Brain pericyte (primary cell): Measurements from ENCODE around the gene NKIRAS1.
"Not testable (repeated sequence)": the region's sequence is repeated elsewhere in the genome, so short reads cannot be mapped to it uniquely, and the experiment has no call there.

Source experiments
- DNase-seq: peaks from one replicate; pipeline ENCODE4 v3.0.0-alpha.2; 2012; ENCODE audit warnings: low read depth, low spot score

The NKIRAS1 gene

DNA sequence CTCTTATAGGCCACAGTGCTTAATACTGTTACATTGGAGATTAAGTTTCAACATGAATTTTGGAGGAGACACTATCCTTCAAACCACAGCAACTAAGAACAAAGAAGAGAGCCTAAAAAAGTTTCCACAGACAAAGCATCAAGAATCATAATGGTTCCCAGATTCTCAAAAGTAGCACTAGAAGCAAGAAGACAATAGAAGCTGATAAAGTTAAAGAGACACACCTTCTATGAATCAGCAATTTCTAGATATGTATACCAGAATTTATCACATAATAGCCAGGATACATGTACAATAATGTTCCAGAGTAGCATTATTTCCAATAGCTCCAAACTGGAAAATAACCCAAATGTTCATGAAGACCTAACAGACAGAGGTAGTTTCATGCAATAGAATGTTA lies 12.2 kb downstream of the NKIRAS1 start:
- no peak for DNase-seq

DNA sequence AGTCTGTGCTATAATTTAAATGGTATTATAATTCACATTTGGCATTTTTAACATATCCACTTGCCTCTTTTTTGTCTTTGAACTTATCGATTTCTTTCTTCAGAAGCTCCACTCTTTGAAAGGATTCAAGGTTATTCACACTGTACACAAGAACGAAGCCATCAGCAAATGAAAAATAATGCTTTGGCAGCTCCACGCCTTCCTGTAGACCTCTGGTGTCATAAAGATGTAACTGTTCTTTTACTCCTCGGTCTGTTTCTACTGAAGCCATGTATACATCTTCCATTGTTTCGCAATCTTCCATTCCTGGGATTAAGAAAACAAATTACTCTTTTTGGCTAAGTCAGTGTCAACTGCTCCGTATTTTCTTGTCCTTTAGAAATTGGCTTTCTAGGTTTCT lies 16.0 kb downstream of the NKIRAS1 start:
- DNase-seq = no peak

DNA sequence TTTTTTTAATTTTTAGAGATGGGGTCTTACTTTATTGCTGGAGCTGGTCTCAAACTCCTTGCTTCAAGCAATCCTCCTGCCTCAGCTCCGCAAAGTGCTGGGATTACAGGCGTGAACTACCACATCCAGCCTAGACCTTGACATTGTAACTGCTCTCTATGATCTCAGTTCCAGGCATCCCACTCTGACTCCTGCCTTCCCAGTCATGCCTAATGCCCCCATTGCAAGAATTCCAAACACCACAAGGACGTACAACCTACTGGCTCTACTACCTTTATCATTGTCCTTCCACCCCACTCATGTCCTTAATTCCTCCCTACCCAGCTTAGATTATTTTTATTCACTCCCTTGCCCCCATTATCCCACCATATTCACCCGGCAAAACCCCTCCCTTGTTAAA lies 21.6 kb downstream of the NKIRAS1 start:
- DNase-seq = no peak

DNA sequence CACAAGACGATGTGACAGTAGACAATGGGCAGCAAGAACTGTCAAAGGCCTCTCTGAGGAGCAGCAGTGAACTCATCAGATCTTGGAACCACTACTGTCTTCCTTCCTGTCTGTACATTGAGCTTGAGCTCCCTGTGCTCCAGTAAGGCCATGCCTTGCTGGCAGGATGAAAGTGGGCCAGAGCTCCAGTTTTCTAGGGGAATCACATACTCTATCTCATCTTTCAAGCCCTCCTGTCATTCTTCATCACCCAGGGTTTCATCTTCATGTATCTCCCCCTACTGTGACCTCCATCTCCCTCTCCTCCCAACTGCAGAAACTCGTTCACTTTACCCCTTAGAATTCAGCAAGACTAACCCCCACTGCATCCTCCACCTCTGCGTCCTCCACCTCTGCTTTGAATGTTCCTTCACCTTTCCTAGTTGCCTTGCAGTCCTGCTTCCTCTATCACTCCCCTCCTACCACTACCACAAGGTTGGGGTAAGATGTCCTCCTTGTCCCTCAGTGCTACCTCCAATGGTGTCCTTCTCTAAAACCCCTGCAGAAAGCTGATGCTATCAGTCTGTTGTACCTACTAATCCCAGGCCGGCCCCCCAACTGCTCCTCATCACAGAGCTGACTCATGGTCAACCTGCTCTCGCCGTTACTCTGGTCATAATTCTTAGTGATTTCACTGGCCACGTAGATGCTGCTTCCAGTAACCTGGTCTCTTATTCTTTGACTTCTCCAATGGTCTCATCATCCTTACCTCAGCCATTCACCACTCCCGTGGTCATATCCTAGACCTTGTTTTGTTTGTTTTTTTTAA lies 22.3 kb downstream of the NKIRAS1 start:
- no peak for DNase-seq

DNA sequence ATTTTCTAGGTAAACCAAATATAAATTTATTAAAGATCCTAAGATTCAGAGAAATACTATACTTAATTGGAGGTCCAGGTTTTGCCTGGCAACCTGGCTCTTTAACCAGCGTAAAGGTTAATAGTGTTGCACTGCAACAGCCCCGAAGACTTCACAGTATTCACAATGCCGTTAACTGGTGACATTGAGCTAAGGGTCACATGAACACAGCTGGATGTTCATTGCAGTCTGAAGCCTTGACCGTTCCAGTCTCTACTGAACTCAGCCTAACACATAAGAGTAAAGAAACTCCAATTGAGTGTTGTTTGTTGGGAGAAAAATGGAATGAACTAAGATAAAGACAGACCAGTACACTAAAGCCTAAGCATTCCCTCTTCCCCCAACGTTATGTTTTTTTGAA lies 26.8 kb downstream of the NKIRAS1 start:
- no peak for DNase-seq

DNA sequence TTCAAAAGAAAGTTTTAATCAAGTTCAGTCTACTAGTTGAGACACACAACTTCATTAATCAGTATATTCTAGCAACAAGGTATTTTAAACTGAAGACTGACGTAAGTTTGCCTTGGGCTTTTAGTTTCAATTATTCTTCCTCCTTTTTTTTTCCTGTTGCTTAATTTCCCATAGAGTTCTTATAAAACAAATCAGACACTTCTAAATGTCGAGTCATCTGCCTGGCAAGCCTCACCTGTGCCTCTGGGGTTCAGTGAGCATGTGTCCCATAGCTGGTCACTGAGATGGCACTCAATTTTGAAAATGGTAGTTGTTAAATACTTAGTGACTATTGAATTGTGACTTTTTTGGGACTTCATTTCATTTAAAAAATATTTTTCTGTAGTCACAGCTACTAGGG lies 27.4 kb downstream of the NKIRAS1 start:
- no peak for DNase-seq

DNA sequence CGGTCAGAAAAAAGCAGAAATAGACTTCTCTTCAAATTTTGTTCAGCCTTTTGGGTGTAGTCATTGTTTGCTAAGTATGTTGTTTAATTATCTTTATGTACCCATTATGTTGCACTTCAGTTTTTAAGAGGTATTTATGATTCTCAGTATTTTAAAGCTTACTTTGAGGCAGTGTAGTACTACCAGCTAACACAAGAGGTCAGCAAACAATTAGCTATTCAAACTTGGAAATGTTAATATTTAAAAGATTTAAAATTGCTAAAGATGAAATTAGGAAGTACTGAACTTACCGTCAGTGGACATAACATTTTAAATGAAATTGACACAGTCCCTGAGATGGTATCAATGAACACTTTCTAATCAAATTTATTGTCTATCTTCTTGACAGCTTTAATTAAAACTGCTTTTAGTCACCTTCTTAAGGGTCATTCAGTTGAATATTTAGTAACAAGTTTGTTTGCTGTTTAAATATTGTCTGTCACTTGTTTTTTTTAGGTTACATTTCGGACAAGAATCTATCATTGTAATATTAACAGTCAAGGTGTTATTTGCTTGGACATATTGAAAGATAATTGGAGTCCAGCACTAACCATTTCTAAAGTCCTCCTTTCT lies 28.1 kb downstream of the NKIRAS1 start:
- no peak for DNase-seq

DNA sequence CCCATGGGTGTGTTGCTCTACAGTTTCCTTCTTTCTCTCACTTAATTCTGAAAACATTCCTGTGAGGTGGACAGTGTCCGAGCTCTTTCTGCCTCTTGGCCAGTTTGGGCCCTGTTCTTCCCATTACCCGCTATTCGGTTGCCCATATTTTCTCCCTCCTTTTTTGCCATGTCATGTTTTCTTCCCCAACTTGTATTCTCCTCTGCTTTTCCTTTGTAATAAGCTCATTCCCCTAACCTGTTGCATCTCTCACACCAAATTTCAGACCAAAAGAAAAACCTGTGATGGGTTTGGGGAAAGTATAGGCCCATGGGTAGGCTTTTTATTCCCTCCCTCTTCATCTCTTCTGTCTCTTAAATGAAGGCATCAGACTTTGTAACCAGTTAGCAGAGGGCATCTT lies 30.5 kb downstream of the NKIRAS1 start:
- DNase-seq = no peak

DNA sequence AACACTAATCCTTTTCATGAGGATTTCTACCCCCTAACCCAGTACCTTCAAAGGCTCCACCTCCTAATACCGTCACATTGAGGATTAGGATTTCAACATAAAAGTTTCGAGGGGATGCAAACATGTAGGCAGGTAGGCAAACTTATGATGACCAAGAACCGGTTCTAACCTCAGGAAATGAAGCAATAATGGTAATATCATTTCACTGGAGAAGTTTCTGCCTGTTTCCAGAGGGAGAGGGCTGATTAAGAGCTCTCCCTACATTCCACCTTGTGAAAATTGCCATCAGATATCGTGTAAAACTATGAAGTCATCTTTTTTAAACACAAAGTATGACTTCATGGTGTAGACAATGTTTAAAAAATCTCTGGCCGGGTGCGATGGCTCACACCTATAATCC lies 31.6 kb downstream of the NKIRAS1 start:
- no peak for DNase-seq

DNA sequence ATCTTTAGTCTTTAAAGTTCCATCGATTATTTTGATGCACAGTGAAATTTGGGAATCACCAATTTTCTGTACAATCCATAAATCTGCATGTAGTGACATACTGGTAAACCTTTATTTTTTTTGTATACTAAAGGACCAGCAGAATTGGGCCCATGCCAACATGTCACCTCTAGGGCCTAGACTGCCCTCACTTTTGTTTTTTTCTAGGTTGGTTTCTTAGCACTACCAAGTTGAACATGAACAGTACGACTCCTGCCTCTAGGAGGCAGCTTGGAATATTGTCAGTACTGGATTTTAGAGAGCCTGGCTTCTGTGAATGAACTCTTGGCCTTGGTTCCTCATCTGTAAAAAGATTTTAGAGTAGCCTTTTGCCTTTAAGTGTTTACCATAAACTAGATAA lies 32.3 kb downstream of the NKIRAS1 start:
- DNase-seq = no peak

DNA sequence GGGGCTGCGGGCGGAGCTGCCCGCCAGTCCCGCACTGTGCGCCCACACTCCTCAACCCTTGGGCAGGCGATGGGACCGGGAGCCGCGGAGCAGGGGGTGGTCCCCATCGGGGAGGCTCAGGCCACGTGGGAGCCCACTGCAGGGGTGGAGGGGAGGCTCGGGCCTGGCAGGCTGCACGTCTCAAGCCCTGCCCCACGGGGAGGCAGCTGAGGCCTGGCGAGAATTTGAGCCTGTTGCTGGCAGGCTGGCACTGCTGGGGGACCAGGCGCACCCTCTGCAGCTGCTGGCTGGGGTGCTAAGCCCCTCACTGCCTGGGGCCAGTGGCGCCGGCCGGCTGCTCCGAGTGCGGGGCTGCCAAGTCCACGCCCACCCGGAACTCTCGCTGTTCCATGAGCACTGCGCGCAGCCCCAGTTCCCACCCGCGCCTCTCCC lies 34.3 kb downstream of the NKIRAS1 start:
- DNase-seq = no peak

DNA sequence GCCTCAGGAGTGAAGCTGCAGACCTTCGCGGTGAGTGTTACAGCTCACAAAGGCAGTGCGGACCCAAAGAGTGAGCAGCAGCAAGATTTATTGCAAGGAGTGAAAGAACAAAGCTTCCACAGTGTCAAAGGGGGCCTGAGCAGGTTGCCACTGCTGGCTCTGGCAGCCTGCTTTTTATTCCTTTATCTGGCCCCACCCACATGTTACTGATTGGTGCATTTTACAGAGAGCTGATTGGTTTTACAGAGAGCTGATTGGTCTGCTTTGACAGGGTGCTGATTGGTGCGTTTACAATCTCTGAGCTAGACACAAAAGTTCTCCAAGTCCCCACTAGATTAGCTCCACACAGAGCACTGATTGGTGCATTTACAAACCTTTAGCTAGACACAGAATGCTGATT lies 34.8 kb downstream of the NKIRAS1 start:
- not testable (repeated sequence) for DNase-seq

DNA sequence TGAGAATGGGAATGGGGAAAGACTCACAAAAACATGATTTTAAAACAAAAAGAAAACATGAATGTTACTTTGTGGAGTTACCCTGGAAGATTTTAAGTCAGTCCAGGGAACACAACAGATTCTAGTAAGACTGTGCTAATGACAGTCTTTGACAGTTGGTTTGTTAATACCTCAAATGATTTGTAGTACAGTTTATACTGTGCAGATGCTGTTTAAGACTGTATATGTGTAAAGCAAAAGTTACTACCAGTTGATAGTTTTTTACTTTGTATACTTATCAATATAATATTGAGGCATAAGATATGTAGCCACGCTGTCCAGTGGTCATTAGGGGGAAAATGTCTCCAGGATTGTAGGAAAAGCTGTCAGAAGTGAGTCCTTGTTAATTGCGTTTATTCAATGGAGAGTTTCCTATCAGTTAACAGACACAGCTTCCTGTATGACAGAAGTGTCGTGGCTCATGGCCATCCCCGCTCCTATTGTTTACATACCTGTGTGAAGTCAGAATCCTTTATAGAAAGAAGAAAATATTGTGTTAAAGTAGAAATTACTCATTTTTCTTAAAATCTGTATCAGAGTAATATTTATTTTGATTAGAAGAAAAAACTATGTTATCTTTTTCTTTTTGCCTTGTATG lies 36.0 kb downstream of the NKIRAS1 start:
- DNase-seq = no peak

DNA sequence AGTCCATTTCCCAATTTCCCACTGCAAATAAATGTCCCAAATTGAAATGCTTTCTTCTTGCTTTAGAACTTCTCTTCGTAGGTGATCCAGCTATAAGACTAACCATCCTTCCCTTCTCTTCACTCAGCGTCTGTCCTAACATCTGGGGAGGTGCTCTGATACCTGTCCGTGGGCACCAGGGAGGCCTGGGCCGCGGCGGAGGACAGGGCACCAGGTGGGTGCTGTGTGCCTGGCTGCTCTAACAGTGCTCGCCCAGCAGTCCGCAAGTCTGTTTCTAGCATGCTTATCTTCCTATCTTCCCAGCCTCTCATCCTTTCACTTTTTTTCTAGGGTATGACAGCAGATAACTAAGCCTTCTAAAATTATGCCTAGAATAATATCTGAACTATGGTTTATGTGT lies 37.3 kb downstream of the NKIRAS1 start:
- no peak for DNase-seq

DNA sequence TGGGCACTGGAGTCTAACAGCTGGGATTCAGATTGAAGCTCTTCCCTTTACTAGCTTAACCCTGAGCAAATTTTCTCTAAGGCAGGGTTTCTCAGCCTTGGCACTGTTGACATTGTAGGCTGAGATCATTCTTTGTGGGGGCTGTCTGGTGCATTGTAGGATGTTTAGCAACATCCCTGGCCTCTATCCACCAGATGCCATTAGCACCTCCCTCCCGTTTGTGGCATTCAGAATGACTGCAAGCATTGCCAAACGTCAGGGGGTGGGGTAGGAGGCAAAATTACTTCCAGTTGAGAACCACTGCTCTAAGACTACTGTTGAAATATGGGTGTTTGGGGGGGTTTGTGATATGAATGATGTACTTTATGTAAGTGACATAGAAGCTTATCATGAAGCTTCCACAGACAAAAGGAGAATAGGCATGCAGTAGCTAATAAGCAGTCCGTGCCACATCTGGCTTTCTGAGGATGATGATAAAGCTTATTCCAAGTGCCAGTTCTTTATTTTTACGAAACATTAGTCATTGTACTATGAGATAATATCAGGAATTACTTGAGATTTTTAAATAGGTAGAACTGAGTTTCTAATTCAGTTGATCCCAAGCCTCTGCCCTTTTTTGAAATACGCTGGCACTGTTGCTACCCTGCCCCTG lies 39.3 kb downstream of the NKIRAS1 start:
- peak; percentile 18 for DNase-seq

DNA sequence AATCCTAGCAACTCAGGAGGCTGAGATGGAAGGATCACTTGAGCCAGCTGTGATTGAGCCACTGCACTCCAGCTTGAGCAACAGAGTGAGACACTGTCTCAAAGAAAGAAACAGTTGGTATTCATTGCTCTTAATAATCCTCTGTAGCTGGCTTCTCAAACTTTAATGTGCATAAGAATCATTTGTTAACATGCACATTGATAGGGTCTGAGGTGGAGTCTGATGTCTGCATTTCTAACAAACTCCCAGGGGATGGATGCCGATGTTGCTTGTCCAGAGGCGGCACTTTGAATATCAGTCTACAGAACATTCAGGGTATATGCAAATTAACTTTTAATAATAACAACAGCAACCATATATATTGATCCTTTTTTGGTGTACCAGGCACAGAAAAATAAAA lies 39.9 kb downstream of the NKIRAS1 start:
- no peak for DNase-seq

DNA sequence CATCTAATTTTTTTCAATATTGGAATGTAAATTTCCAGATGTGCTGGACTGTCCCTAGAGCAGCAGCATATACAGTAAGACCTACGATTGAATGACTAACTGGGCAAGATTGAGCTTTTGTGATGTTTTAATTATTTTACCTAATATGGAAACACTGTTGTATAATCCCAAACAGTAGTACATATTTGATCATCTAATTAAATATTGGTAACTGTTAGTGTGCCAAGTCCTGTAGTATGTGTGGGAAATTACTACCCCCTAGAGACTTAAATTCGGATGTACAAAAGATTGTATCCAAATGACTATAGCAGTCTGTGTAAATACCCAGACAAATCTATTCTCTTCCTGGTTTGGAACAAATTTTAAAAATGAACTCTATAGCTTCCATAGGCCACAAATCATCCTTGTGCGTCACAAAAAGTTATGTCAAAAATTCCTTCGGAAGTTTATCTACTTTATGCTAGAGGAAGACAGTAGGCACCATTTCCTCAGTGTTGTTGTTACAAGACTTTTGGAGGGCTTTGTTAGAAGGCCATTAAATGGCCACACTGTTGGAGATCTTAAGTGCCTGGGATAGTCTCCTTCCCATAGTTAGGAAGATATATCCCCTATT lies 41.6 kb downstream of the NKIRAS1 start:
- no peak for DNase-seq

DNA sequence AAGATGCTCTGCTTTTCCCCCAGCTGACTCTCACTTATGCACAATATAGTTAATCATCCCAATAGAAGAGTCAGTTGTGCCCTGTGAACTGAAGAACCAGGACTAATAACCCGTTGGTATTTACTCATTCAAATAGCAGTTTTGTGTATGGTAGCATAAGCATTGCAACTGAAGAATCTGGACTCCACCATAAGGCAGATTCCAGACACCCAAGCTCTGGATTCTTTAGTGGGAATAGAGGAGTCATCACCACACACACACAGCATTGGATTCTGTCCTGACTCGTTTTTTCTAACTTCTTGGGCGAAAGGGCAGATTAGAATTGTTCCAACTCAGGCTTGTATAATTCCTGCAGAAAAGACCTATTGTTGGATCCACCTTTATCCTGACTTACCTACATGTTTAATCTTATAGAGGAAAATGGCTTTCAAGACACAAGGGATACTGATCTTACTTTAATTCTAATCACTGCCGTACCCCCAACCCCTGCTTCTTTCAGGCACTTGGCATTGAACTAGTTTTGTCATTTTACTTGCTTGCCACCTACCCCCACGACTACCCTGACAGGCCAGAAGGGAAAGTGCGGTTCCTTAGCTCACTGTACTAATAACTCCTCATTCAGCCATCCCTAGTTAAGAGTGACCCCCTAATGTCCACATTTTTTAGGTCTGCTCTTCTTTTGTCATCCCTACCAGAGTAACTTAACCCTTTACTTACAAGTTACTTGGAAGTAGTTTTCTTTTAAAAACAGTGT lies 42.3 kb downstream of the NKIRAS1 start:
- no peak for DNase-seq

DNA sequence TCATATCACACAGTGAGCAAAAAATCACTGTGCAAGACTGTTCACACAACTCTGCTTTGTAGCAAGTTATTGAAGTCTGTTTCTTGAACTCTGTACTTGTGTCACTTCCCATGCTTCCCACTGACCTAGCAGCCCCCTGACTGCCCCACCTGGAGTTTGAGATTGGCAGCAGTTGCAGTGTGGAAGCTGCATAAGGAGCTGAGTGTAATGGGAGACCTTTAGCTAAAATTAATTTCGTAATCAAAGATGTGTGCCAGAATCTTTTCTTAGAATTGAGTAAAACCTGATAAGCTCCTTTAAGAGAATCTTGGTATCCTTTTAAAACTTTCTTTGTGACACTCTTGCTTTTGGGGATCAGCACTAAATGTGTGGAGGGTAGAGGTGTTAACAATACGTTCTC lies 42.8 kb downstream of the NKIRAS1 start:
- DNase-seq = no peak

DNA sequence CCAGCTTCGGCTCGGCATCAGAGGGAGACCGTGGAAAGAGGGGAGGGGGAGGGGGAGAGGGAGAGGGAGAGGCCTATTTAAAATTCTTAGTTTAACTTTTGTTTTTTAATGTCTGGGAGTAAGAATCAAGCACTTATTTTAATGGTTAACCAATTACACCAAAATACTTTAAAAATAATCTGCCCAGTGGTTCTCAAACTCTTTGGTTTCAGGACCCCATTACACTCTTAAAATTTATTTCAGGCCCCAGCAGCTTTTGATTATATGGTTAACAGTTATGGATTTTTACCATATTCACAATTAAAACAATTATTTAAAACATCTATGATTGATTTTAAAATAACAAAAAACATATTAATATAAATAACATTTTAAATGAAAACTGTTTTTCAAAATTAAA lies 44.5 kb downstream of the NKIRAS1 start:
- DNase-seq = no peak

DNA sequence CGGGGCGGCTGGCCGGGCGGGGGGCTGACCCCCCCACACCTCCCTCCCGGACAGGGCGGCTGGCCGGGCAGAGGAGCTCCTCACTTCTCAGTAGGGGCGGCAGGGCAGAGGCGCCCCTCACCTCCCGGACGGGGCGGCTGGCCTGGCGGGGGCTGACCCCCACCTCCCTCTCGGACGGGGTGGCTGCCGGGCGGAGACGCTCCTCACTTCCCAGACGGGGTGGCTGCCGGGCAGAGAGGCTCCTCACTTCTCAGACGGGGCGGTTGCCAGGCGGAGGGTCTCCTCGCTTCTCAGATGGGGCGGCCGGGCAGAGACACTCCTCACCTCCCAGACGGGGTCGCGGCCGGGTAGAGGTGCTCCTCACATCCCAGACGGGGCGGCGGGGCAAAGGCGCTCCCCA lies 45.4 kb downstream of the NKIRAS1 start:
- not testable (repeated sequence) for DNase-seq
